ENCODE results near the gene NUS1.
"Not testable (repeated sequence)": the region's sequence is repeated elsewhere in the genome, so short reads cannot be mapped to it uniquely, and the experiment has no call there.

NUS1 gene

DNA sequence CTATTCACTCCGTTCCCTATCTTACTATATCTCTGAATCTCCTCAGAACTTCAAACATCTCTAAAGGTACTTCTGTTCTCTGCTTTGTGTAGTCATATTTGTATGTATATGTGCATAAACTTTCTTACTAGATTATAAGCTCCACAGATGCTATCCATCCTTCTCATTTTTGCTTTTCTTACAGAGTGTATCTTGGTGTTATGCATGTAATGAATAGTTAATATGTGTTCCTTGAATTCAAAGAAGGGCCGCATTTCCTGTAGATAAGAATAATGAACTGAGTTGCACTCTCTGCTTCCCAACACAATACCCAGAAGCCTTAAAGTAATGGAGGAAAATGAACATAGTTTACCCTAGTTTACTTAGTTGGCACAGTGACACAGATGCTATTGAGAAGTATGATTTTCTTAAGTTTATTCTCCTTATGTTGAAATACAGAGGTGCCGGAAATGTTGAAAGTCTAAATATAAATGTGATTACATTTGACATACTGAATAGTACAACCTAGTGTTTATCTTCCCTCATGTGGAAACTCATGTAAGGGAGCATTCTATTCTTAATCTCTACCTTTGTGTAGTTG, 6.0 kb downstream of the NUS1 start:
- no peak for DNase-seq (ENCODE audit: low spot score)
- in situ Hi-C loops (cut with MboI; ENCODE audit: low sequenced_read_pairs, unreplicated experiment) = no loop called here

DNA sequence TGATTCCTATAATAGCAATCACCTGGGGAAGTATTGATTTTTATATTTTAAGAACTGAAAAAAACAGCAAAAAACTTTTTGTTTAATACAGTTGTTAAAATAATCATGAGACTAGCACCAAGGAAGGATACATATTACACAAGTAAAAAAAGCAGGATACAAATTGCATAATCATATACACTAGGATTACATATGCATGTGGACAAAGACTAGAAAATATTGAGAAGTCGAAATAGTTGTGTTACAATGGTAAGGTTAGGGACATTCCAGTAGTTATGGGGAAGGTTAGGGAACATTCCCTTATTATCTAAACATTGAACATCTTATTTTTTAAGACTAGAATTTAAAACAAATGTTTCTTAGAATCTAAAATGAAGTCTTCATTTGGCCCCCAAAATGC, 9.5 kb downstream of the NUS1 start:
- in situ Hi-C loops (cut with MboI; ENCODE audit: low sequenced_read_pairs, unreplicated experiment) = no loop called here
- TF ChIP-seq CTCF (IDR thresholded peaks at IDR 0.05; ENCODE audit: borderline replicate concordance, control extremely low read depth, extremely low read depth, insufficient read depth, missing control alignments) = no peak
- no peak for DNase-seq (ENCODE audit: low spot score)

More for the DNA sequence above, 6.0 kb downstream of the NUS1 start:
- TF ChIP-seq CTCF (IDR thresholded peaks at IDR 0.05; ENCODE audit: borderline replicate concordance, control extremely low read depth, extremely low read depth, insufficient read depth, missing control alignments) = no peak

GRCh38 chr6:117685359-117685758, 10.1 kb downstream of the NUS1 start:
- no peak for TF ChIP-seq CTCF (IDR thresholded peaks at IDR 0.05; ENCODE audit: borderline replicate concordance, control extremely low read depth, extremely low read depth, insufficient read depth, missing control alignments)
- no peak for DNase-seq (ENCODE audit: low spot score)
- in situ Hi-C loops (cut with MboI; ENCODE audit: low sequenced_read_pairs, unreplicated experiment) = no loop called here

- no peak for TF ChIP-seq CTCF (IDR thresholded peaks at IDR 0.05; ENCODE audit: borderline replicate concordance, control extremely low read depth, extremely low read depth, insufficient read depth, missing control alignments)
- no peak for DNase-seq (ENCODE audit: low spot score)
- in situ Hi-C loops (cut with MboI; ENCODE audit: low sequenced_read_pairs, unreplicated experiment) = no loop called here
Observed at GRCh38 chr6:117687021-117687648, 11.9 kb downstream of the NUS1 start.

- DNase-seq (ENCODE audit: low spot score); in situ Hi-C loops (cut with MboI; ENCODE audit: low sequenced_read_pairs, unreplicated experiment): not testable (repeated sequence)
Observed at GRCh38 chr6:117689584-117689983, 14.3 kb downstream of the NUS1 start.

- in situ Hi-C loops (cut with MboI; ENCODE audit: low sequenced_read_pairs, unreplicated experiment) = no loop called here
Observed at GRCh38 chr6:117706504-117706903, 31.2 kb downstream of the NUS1 start.

GRCh38 chr6:117706936-117707509, 31.8 kb downstream of the NUS1 start:
- in situ Hi-C loops (cut with MboI; ENCODE audit: low sequenced_read_pairs, unreplicated experiment) = not testable (repeated sequence)

More at GRCh38 chr6:117706504-117706903, 31.2 kb downstream of the NUS1 start:
- TF ChIP-seq CTCF (IDR thresholded peaks at IDR 0.05; ENCODE audit: borderline replicate concordance, control extremely low read depth, extremely low read depth, insufficient read depth, missing control alignments) = no peak
- no peak for DNase-seq (ENCODE audit: low spot score)

More at GRCh38 chr6:117706936-117707509, 31.8 kb downstream of the NUS1 start:
- not testable (repeated sequence) for DNase-seq (ENCODE audit: low spot score)

Measured in GM13976 (cell line).